ENCODE results near the gene KDM6A. TPM values are rescaled to one million over a fixed set of nuclear protein-coding genes. Genes with fewer than 3 reads are reported as not detected.

Gene KDM6A
- total and polyA plus RNA-seq, 2 donors (not counting 3 experiments of a cell fraction or from before 2014, with no cell fraction given) = 9.0 to 20.6 TPM

DNA sequence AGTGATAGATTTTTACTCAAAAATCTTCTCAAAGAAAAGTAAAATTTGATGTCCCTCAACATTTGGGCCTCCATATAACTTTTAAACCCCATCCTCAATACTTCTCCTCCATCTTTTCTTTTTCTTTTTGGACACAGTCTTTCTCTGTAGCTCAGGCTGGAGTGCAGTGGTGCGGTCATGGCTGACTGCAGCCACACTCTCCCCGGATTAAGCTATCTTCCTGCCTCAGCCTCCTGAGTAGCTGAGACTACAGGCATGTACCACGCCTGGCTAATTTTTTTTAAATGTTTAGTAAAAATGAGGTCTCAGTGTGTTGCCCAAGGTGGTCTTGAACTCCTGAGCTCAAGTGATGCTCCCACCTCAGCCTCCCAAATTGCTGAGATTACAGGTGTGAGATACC is 33.1 kb downstream of the KDM6A start:
- intact Hi-C loops (cut with micrococcal nuclease) = no loop called here
- CTCF ChIA-PET = interaction anchor here (0.6 kb wide), 1 partner anchor 63 kb away, joined by 4 read pairs; no protein-coding TSS in a partner anchor
- DNase-seq (ENCODE audit: low read depth, low spot score) (no peak), FAIRE-seq (no peak)
- Histone ChIP-seq H2AFZ (ENCODE audit: low read depth, low read length) (no peak overlapping the region), H3K4me1 (ENCODE audit: control insufficient read depth, extremely low read depth, insufficient read depth, low read length) (peaks cover 11% of the 10 kb centered on the region), H3K36me3 (ENCODE audit: control insufficient read depth in 2 of 2, extremely low read depth in 1 of 2, insufficient read depth in 2 of 2, low read length in 2 of 2) (no peaks in the 10 kb centered on the region), H3K27ac (ENCODE audit: insufficient read depth, low read depth, low read length) (no peak overlapping the region), H4K20me1 (replicated peaks; ENCODE audit: control insufficient read depth, extremely low read depth, insufficient read depth, low read length) (peaks cover 4% of the 10 kb centered on the region), H3K9ac (replicated peaks; ENCODE audit: extremely low read depth, insufficient read depth, low read length) (no peak overlapping the region), H3K9me3 (replicated peaks; ENCODE audit: control insufficient read depth, insufficient read depth, low read length) (no peaks in the 10 kb centered on the region), H3K27me3 (ENCODE audit: control insufficient read depth in 2 of 2, insufficient read depth in 2 of 2, low read length in 2 of 2) (no peaks in the 10 kb centered on the region), H3K4me3 (replicated peaks in 1 of 3; ENCODE audit: insufficient read depth in 1 of 3, low read depth in 1 of 3, low read length in 3 of 3) (no peak overlapping the region), H3K9me1 (replicated peaks; ENCODE audit: control insufficient read depth, extremely low read depth, insufficient read depth, low read length) (no peaks in the 10 kb centered on the region), H3K79me2 (ENCODE audit: control insufficient read depth, insufficient read depth, low read length) (peaks cover 78% of the 10 kb centered on the region), H3K4me2 (ENCODE audit: insufficient read depth, low read length) (no peak overlapping the region)
- POLR2A ChIA-PET = no interaction called here
- TF ChIP-seq, protein P1, sequence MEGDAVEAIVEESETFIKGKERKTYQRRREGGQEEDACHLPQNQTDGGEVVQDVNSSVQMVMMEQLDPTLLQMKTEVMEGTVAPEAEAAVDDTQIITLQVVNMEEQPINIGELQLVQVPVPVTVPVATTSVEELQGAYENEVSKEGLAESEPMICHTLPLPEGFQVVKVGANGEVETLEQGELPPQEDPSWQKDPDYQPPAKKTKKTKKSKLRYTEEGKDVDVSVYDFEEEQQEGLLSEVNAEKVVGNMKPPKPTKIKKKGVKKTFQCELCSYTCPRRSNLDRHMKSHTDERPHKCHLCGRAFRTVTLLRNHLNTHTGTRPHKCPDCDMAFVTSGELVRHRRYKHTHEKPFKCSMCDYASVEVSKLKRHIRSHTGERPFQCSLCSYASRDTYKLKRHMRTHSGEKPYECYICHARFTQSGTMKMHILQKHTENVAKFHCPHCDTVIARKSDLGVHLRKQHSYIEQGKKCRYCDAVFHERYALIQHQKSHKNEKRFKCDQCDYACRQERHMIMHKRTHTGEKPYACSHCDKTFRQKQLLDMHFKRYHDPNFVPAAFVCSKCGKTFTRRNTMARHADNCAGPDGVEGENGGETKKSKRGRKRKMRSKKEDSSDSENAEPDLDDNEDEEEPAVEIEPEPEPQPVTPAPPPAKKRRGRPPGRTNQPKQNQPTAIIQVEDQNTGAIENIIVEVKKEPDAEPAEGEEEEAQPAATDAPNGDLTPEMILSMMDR (IDR thresholded peaks at IDR 0.05; ENCODE audit: extremely low read depth in 1 of 2, insufficient read depth in 1 of 2, low read depth in 1 of 2, low read length in 2 of 2) = no peak
- TF ChIP-seq MYC (IDR thresholded peaks at IDR 0.05; ENCODE audit: low read depth, low read length) (no peak), POLR2AphosphoS5 (IDR thresholded peaks at IDR 0.05; ENCODE audit: insufficient read depth, low read depth, low read length) (no peak), POLR2A (IDR thresholded peaks at IDR 0.05; ENCODE audit: low read depth, low read length) (no peak), GATA2 (IDR thresholded peaks at IDR 0.05; ENCODE audit: insufficient read depth, insufficient read length, low read depth, low read length) (no peak), FOS (IDR thresholded peaks at IDR 0.05; ENCODE audit: borderline replicate concordance, insufficient read depth, low read length) (no peak), EZH2 (IDR thresholded peaks at IDR 0.05; ENCODE audit: borderline replicate concordance, low read depth, low read length, severe bottlenecking) (no peak), JUN (IDR thresholded peaks at IDR 0.05; ENCODE audit: borderline replicate concordance, insufficient read depth, insufficient read length, low read depth) (no peak)
- TF ChIP-seq, protein P2, sequence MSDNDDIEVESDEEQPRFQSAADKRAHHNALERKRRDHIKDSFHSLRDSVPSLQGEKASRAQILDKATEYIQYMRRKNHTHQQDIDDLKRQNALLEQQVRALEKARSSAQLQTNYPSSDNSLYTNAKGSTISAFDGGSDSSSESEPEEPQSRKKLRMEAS (IDR thresholded peaks at IDR 0.05; ENCODE audit: insufficient read depth, insufficient read length) = no peak
- dilution Hi-C loops (cut with MboI; ENCODE audit: extremely low pct_ligation_motif_present, low sequenced_read_pairs) = no loop called here
- BruUV-seq (replicated peaks) = no TSS peak
